Gastroesophageal sphincter (tissue), 3 donors: ENCODE measurements around the gene ZNF841.

Source experiments
- CTCF ChIP-seq, 4 experiments: fragments of 200-600 bp in 2 of 4; fragments of 450-650 bp in 2 of 4; sonication (generic) in 1 of 4; IDR thresholded peaks; one replicate each; pipeline ENCODE4 v1.5.1; 2017 to 2019; ENCODE audit warnings: antibody characterized with exemption in 4 of 4, mild to moderate bottlenecking in 2 of 4, moderate library complexity in 2 of 4
- POLR2A ChIP-seq, 2 donors: fragments of 450-650 bp; IDR thresholded peaks; one replicate each; pipeline ENCODE4 v1.6.1; 2017; ENCODE audit warnings: antibody characterized with exemption in 2 of 2, mild to moderate bottlenecking in 2 of 2, moderate library complexity in 1 of 2
- POLR2AphosphoS5 ChIP-seq: sonication (generic); formaldehyde crosslinking; IDR thresholded peaks from one replicate; pipeline ENCODE4 v1.6.1; 2017; ENCODE audit warnings: antibody characterized with exemption

- TF ChIP-seq POLR2A (IDR thresholded peaks at IDR 0.05), result no peak
- no peak for TF ChIP-seq CTCF (IDR thresholded peaks at IDR 0.05)
- no peak for TF ChIP-seq POLR2AphosphoS5
These were observed 20.0 kb upstream of the ZNF841 start for GRCh38 chr19:52115526-52116053.
